ENCODE results near the gene NEURL2.
"Not testable (repeated sequence)": the region's sequence is repeated elsewhere in the genome, so short reads cannot be mapped to it uniquely, and the experiment has no call there.

Gene NEURL2

GRCh38 chr20:45874576-45874975 lies 16.4 kb downstream of the NEURL2 start:
- no peak for DNase-seq (ENCODE audit: low read depth in 4 of 4, low spot score in 1 of 4)

- DNase-seq (ENCODE audit: low read depth in 4 of 4, low spot score in 1 of 4), result not testable (repeated sequence)
These were observed 16.9 kb downstream of the NEURL2 start for GRCh38 chr20:45874104-45874481.

- no peak for DNase-seq (ENCODE audit: low read depth in 4 of 4, low spot score in 1 of 4)
These were observed 17.5 kb downstream of the NEURL2 start for GRCh38 chr20:45873409-45874103.

- no peak for DNase-seq (ENCODE audit: low read depth in 4 of 4, low spot score in 1 of 4)
These were observed 18.4 kb downstream of the NEURL2 start for GRCh38 chr20:45872626-45873025.

GRCh38 chr20:45867819-45868176 lies 23.2 kb downstream of the NEURL2 start:
- no peak for DNase-seq (ENCODE audit: low read depth in 4 of 4, low spot score in 1 of 4)

- DNase-seq (ENCODE audit: low read depth in 4 of 4, low spot score in 1 of 4), result no peak
These were observed 23.7 kb downstream of the NEURL2 start for GRCh38 chr20:45867136-45867818.

- DNase-seq (ENCODE audit: low read depth in 4 of 4, low spot score in 1 of 4), result no peak
These were observed 24.6 kb downstream of the NEURL2 start for GRCh38 chr20:45866454-45866853.

- DNase-seq (ENCODE audit: low read depth in 4 of 4, low spot score in 1 of 4), result no peak
These were observed 27.2 kb downstream of the NEURL2 start for GRCh38 chr20:45863543-45864470.

- DNase-seq (ENCODE audit: low read depth in 4 of 4, low spot score in 1 of 4), result no peak
These were observed 29.6 kb downstream of the NEURL2 start for GRCh38 chr20:45861221-45862075.

GRCh38 chr20:45860560-45861220 lies 30.3 kb downstream of the NEURL2 start:
- DNase-seq (ENCODE audit: low read depth in 4 of 4, low spot score in 1 of 4), result no peak

- DNase-seq (ENCODE audit: low read depth in 4 of 4, low spot score in 1 of 4), result no peak
These were observed 31.1 kb downstream of the NEURL2 start for GRCh38 chr20:45859916-45860315.

- no peak for DNase-seq (ENCODE audit: low read depth in 4 of 4, low spot score in 1 of 4)
These were observed 33.2 kb downstream of the NEURL2 start for GRCh38 chr20:45857882-45858216.

- DNase-seq (ENCODE audit: low read depth in 4 of 4, low spot score in 1 of 4), result peak; percentile 79 to 90 (median 86)
These were observed 33.7 kb downstream of the NEURL2 start, which contains the start of the genes ACOT8 and ZSWIM3 for GRCh38 chr20:45857114-45857881. Gene ACOT8, minus strand, starts transcription at chr20:45857392. Its CDS starts 77 bp downstream, at chr20:45857315. Gene ZSWIM3, plus strand, starts transcription at chr20:45857614. Its CDS starts 212 bp downstream, at chr20:45857826.

GRCh38 chr20:45853484-45853883 lies 37.5 kb downstream of the NEURL2 start:
- DNase-seq (ENCODE audit: low read depth in 4 of 4, low spot score in 1 of 4), result no peak

GRCh38 chr20:45852326-45852725 lies 38.7 kb downstream of the NEURL2 start:
- no peak for DNase-seq (ENCODE audit: low read depth in 4 of 4, low spot score in 1 of 4)

- DNase-seq (ENCODE audit: low read depth in 4 of 4, low spot score in 1 of 4), result no peak
These were observed 39.5 kb downstream of the NEURL2 start for GRCh38 chr20:45851501-45851900.

GRCh38 chr20:45850926-45851325 lies 40.1 kb downstream of the NEURL2 start:
- no peak for DNase-seq (ENCODE audit: low read depth in 4 of 4, low spot score in 1 of 4)

GRCh38 chr20:45850238-45850637 lies 40.8 kb downstream of the NEURL2 start:
- DNase-seq (ENCODE audit: low read depth in 4 of 4, low spot score in 1 of 4), result no peak

GRCh38 chr20:45848969-45849582 lies 41.9 kb downstream of the NEURL2 start:
- DNase-seq (ENCODE audit: low read depth in 4 of 4, low spot score in 1 of 4), result no peak

Data from stimulated activated CD4-positive, alpha-beta T cell treated with anti-CD3 and anti-CD28 coated beads, Interleukin-1b, Interleukin-23, amount 100 ng/mL, for 24 hours (primary cell).